ENCODE results near the gene APOC4. TPM values are rescaled to one million over a fixed set of nuclear protein-coding genes. Genes with fewer than 3 reads are reported as not detected.
"Not testable (repeated sequence)": the region's sequence is repeated elsewhere in the genome, so short reads cannot be mapped to it uniquely, and the experiment has no call there.

APOC4 gene
- total RNA-seq, 3 donors from 2014 or later (not counting 1 experiment from before 2014, with no cell fraction given), result not detected

GRCh38 chr19:44912854-44913253 lies 29.2 kb upstream of the APOC4 start:
- Histone ChIP-seq H3K27me3 (ENCODE audit: control insufficient read depth, insufficient read depth, low read length) (peaks cover 6% of the 10 kb centered on the region), H3K9me3 (ENCODE audit: control insufficient read depth, insufficient read depth, low read length) (no peaks in the 10 kb centered on the region), H3K4me3 (ENCODE audit: low read length) (no peak overlapping the region), H3K4me1 (ENCODE audit: control insufficient read depth, insufficient read depth, low read length) (peaks cover 15% of the 10 kb centered on the region), H3K36me3 (ENCODE audit: control insufficient read depth, insufficient read depth, low read length) (no peaks in the 10 kb centered on the region), H3K27ac (ENCODE audit: low read length) (no peak overlapping the region)
- Mint-ChIP-seq H3K4me3 (no peak overlapping the region), H3K27me3 (ENCODE audit: low read depth in 2 of 2) (peaks cover 30 to 38% of the 10 kb centered on the region in 2 donors), H3K9me3 (no peaks in the 10 kb centered on the region), H3K4me1 (peaks cover 5 to 11% of the 10 kb centered on the region in 2 donors), H3K36me3 (no peaks in the 10 kb centered on the region), H3K27ac (no peak overlapping the region)
- intact Hi-C loops (cut with micrococcal nuclease), result no loop called here
- no peak for ATAC-seq
- DNase-seq, result no peak
- 44% methylated on average over 4 of the region's 6 CpGs for WGBS (ENCODE audit: insufficient coverage)
- no peak for TF ChIP-seq CTCF (IDR thresholded peaks at IDR 0.05)

GRCh38 chr19:44913512-44914432 lies 28.3 kb upstream of the APOC4 start:
- H3K27ac Mint-ChIP-seq, result peak overlapping the region in 1 of 2 donors; percentile 70
- not testable (repeated sequence) for H3K36me3 Mint-ChIP-seq

DNA sequence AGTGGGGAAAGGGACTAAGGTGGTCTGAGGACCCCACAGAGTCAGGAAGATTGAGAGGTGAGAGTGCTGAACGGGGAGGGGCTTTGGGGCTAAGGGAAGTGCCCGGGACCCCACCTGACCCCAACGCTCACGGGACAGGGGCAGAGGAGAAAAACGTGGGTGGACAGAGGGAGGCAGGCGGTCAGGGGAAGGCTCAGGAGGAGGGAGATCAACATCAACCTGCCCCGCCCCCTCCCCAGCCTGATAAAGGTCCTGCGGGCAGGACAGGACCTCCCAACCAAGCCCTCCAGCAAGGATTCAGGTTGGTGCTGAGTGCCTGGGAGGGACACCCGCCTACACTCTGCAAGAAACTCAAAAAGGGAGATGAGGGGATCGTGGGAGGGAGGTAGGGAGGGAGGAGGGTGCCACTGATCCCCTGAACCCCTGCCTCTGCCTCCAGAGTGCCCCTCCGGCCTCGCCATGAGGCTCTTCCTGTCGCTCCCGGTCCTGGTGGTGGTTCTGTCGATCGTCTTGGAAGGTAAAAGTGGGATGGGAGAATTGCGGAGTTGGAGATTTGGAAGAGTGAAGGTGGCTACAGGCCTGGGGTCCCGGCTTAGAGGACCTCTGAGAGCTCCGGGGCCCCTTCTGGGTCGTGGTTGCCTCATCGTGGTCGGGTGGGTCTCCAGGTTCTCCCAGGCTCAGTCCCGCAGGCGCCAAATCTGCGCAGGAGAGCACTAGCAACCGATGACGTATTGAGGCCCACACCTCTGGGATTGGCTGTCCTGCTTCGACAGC lies 27.4 kb upstream of the APOC4 start, which contains the start of gene APOC1:
Gene APOC1 (plus strand): TSS at position 176 of the 774 bp plus-strand sequence. CDS start 284 bp downstream, at position 460.
- Mint-ChIP-seq H3K27me3 (ENCODE audit: low read depth in 2 of 2) (peaks cover 27 to 33% of the 10 kb centered on the region in 2 donors), H3K4me1 (peaks cover 5 to 11% of the 10 kb centered on the region in 2 donors)
- H3K27ac ChIP-seq (ENCODE audit: low read length), result not testable (repeated sequence)

More at GRCh38 chr19:44913512-44914432, 28.3 kb upstream of the APOC4 start:
- H3K9me3 Mint-ChIP-seq; H3K27me3 ChIP-seq (ENCODE audit: control insufficient read depth, insufficient read depth, low read length); H3K27ac ChIP-seq (ENCODE audit: low read length); ATAC-seq; H3K36me3 ChIP-seq (ENCODE audit: control insufficient read depth, insufficient read depth, low read length); DNase-seq; intact Hi-C loops (cut with micrococcal nuclease); H3K4me3 ChIP-seq (ENCODE audit: low read length); H3K9me3 ChIP-seq (ENCODE audit: control insufficient read depth, insufficient read depth, low read length): not testable (repeated sequence)
- 62% methylated on average over 20 of the region's 23 CpGs for WGBS (ENCODE audit: insufficient coverage)
- H3K4me1 Mint-ChIP-seq, result peaks cover 5 to 11% of the 10 kb centered on the region in 2 donors
- H3K4me1 ChIP-seq (ENCODE audit: control insufficient read depth, insufficient read depth, low read length), result peaks cover 15% of the 10 kb centered on the region
- peak overlapping the region; percentile 89 for H3K4me3 Mint-ChIP-seq
- H3K27me3 Mint-ChIP-seq (ENCODE audit: low read depth in 2 of 2), result peaks cover 27 to 33% of the 10 kb centered on the region in 2 donors

GRCh38 chr19:44924243-44924725 lies 17.8 kb upstream of the APOC4 start:
- Histone ChIP-seq H3K4me1 (ENCODE audit: control insufficient read depth, insufficient read depth, low read length) (peaks cover 12% of the 10 kb centered on the region), H3K27ac (ENCODE audit: low read length) (no peak overlapping the region), H3K9me3 (ENCODE audit: control insufficient read depth, insufficient read depth, low read length) (no peaks in the 10 kb centered on the region), H3K36me3 (ENCODE audit: control insufficient read depth, insufficient read depth, low read length) (no peaks in the 10 kb centered on the region), H3K4me3 (ENCODE audit: low read length) (no peak overlapping the region), H3K27me3 (ENCODE audit: control insufficient read depth, insufficient read depth, low read length) (no peaks in the 10 kb centered on the region)
- H3K36me3 Mint-ChIP-seq, result no peaks in the 10 kb centered on the region
- H3K4me1 Mint-ChIP-seq, result peaks cover 0 to 19% of the 10 kb centered on the region in 2 donors
- peaks cover 9 to 16% of the 10 kb centered on the region in 2 donors for H3K27me3 Mint-ChIP-seq (ENCODE audit: low read depth in 2 of 2)
- no peaks in the 10 kb centered on the region for H3K9me3 Mint-ChIP-seq
- no peak overlapping the region for H3K4me3 Mint-ChIP-seq
- H3K27ac Mint-ChIP-seq, result no peak overlapping the region
- ATAC-seq, result no peak
- no peak for TF ChIP-seq CTCF (IDR thresholded peaks at IDR 0.05)
- no peak for DNase-seq
- 81% methylated on average over 7 of the region's 8 CpGs for WGBS (ENCODE audit: insufficient coverage)
- intact Hi-C loops (cut with micrococcal nuclease), result no loop called here

More for the DNA sequence above, 27.4 kb upstream of the APOC4 start, which contains the start of gene APOC1:
- Mint-ChIP-seq H3K4me3 (peak within 1 kb of the TSS; percentile 89), H3K27ac (peak within 1 kb of the TSS in 1 of 2 donors; percentile 70)
- 9% methylated on average over 26 of the region's 28 CpGs for WGBS (ENCODE audit: insufficient coverage)
- H3K27me3 ChIP-seq (ENCODE audit: control insufficient read depth, insufficient read depth, low read length); H3K9me3 ChIP-seq (ENCODE audit: control insufficient read depth, insufficient read depth, low read length); H3K36me3 ChIP-seq (ENCODE audit: control insufficient read depth, insufficient read depth, low read length); H3K9me3 Mint-ChIP-seq; intact Hi-C loops (cut with micrococcal nuclease); H3K36me3 Mint-ChIP-seq: not testable (repeated sequence)
- ATAC-seq (peak; percentile 89 to 96 (median 96)), DNase-seq (peak; percentile 68 to 88)
- Histone ChIP-seq H3K4me1 (ENCODE audit: control insufficient read depth, insufficient read depth, low read length) (peaks cover 15% of the 10 kb centered on the region), H3K4me3 (ENCODE audit: low read length) (peak within 1 kb of the TSS; percentile 51)

Data from natural killer cell (primary cell).